ENCODE data around the gene LRRC8B.

Gene LRRC8B

GRCh38 chr1:89546934-89547562 is 22.4 kb downstream of the LRRC8B start:
- DNase-seq (ENCODE audit: low spot score) (no peak), FAIRE-seq (no peak)

- DNase-seq (ENCODE audit: low spot score) (no peak), FAIRE-seq (no peak)
Observed at GRCh38 chr1:89547563-89548116, 23.0 kb downstream of the LRRC8B start.

- DNase-seq (ENCODE audit: low spot score) = no peak
- FAIRE-seq = no peak
Observed at GRCh38 chr1:89548122-89548857, 23.7 kb downstream of the LRRC8B start.

GRCh38 chr1:89550995-89551394 is 26.4 kb downstream of the LRRC8B start:
- FAIRE-seq = no peak
- no peak for DNase-seq (ENCODE audit: low spot score)

- DNase-seq (ENCODE audit: low spot score) = no peak
- FAIRE-seq = no peak
Observed at GRCh38 chr1:89552471-89553081, 27.9 kb downstream of the LRRC8B start.

- no peak for DNase-seq (ENCODE audit: low spot score)
- FAIRE-seq = no peak
Observed at GRCh38 chr1:89553157-89553556, 28.5 kb downstream of the LRRC8B start.

- FAIRE-seq (no peak), DNase-seq (ENCODE audit: low spot score) (no peak)
Observed at GRCh38 chr1:89555550-89555949, 30.9 kb downstream of the LRRC8B start.

GRCh38 chr1:89556726-89557444 is 32.3 kb downstream of the LRRC8B start:
- FAIRE-seq = no peak

GRCh38 chr1:89557445-89557825 is 32.8 kb downstream of the LRRC8B start:
- FAIRE-seq = no peak
- DNase-seq (ENCODE audit: low spot score) = no peak

More at GRCh38 chr1:89556726-89557444, 32.3 kb downstream of the LRRC8B start:
- DNase-seq (ENCODE audit: low spot score) = no peak

- no peak for DNase-seq (ENCODE audit: low spot score)
- FAIRE-seq = no peak
Observed at GRCh38 chr1:89557956-89558355, 33.3 kb downstream of the LRRC8B start.

- no peak for FAIRE-seq
- no peak for DNase-seq (ENCODE audit: low spot score)
Observed at GRCh38 chr1:89563957-89564604, 39.5 kb downstream of the LRRC8B start.

- no peak for DNase-seq (ENCODE audit: low spot score)
- no peak for FAIRE-seq
Observed at GRCh38 chr1:89565521-89565920, 40.9 kb downstream of the LRRC8B start.

GRCh38 chr1:89566761-89567174 is 42.1 kb downstream of the LRRC8B start:
- FAIRE-seq = no peak
- DNase-seq (ENCODE audit: low spot score) = no peak

GRCh38 chr1:89567797-89568196 is 43.2 kb downstream of the LRRC8B start:
- no peak for FAIRE-seq
- no peak for DNase-seq (ENCODE audit: low spot score)

GRCh38 chr1:89573410-89573809 is 48.8 kb downstream of the LRRC8B start:
- FAIRE-seq = no peak
- DNase-seq (ENCODE audit: low spot score) = no peak

- FAIRE-seq (no peak), DNase-seq (ENCODE audit: low spot score) (no peak)
Observed at GRCh38 chr1:89574621-89575020, 50.0 kb downstream of the LRRC8B start.

GRCh38 chr1:89575207-89575606 is 50.6 kb downstream of the LRRC8B start:
- FAIRE-seq = no peak
- no peak for DNase-seq (ENCODE audit: low spot score)

GRCh38 chr1:89576013-89576412 is 51.4 kb downstream of the LRRC8B start:
- DNase-seq (ENCODE audit: low spot score) (no peak), FAIRE-seq (no peak)

GRCh38 chr1:89578151-89578550 is 53.5 kb downstream of the LRRC8B start:
- no peak for FAIRE-seq
- no peak for DNase-seq (ENCODE audit: low spot score)

GRCh38 chr1:89578946-89579684 is 54.5 kb downstream of the LRRC8B start:
- FAIRE-seq (no peak), DNase-seq (ENCODE audit: low spot score) (no peak)

Data from urothelium cell line (cell line).